Upper lobe of left lung (tissue), 6 donors: ENCODE measurements around the gene VPS13D. TPM values are rescaled to one million over a fixed set of nuclear protein-coding genes. Genes with fewer than 3 reads are reported as not detected.
"Not testable (repeated sequence)": the region's sequence is repeated elsewhere in the genome, so short reads cannot be mapped to it uniquely, and the experiment has no call there.

Experiments used
- ATAC-seq, 2 donors: fragments of 200-7000 bp; cut with Tn5 transposase; one replicate each; pipeline ENCODE4 v1.9.1; 2022; ENCODE audit warnings: mild to moderate bottlenecking in 2 of 2, moderate library complexity in 2 of 2; ENCODE audit not compliant: low FRiP score in 2 of 2
- DNase-seq, 2 donors: peaks; one replicate each; pipeline ENCODE4 v3.0.0-alpha.2; 2019 to 2020
- H3K27ac ChIP-seq, 4 donors: fragments of 200-600 bp; sonication (generic); one replicate each; pipeline ENCODE4 v1.5.1; 2016 to 2019
- H3K27me3 ChIP-seq, 4 donors: fragments of 200-600 bp; sonication (generic); one replicate each; pipeline ENCODE4 v1.5.1; 2017 to 2019
- H3K36me3 ChIP-seq, 4 donors: fragments of 200-600 bp; sonication (generic); one replicate each; pipeline ENCODE4 v1.5.1; 2016 to 2019
- H3K4me1 ChIP-seq, 4 donors: fragments of 200-600 bp; sonication (generic); one replicate each; pipeline ENCODE4 v1.5.1; 2018 to 2019
- H3K4me3 ChIP-seq, 4 donors: fragments of 200-600 bp; sonication (generic); one replicate each; pipeline ENCODE4 v1.5.1; 2017 to 2019; ENCODE audit warnings: mild to moderate bottlenecking in 2 of 4, moderate library complexity in 1 of 4
- H3K9me3 ChIP-seq, 4 donors: fragments of 200-600 bp; sonication (generic); one replicate each; pipeline ENCODE4 v1.5.1; 2018 to 2019
- CTCF ChIP-seq, 6 experiments: fragments of 450-650 bp in 4 of 6; fragments of 200-600 bp in 2 of 6; sonication (generic) in 2 of 6; IDR thresholded peaks; one replicate each; pipeline ENCODE4 v1.5.1; 2016 to 2019; ENCODE audit warnings: antibody characterized with exemption in 6 of 6
- EP300 ChIP-seq, 4 donors: sonication (generic); formaldehyde crosslinking; IDR thresholded peaks; one replicate each; pipeline ENCODE4 v1.5.1; 2017; ENCODE audit warnings: antibody characterized with exemption in 4 of 4, control low read depth in 2 of 4
- POLR2A ChIP-seq, 4 donors: fragments of 450-650 bp; IDR thresholded peaks; one replicate each; pipeline ENCODE4 v1.5.1; 2016 to 2017; ENCODE audit warnings: antibody characterized with exemption in 4 of 4, mild to moderate bottlenecking in 2 of 4
- POLR2AphosphoS5 ChIP-seq, 2 donors: sonication (generic); formaldehyde crosslinking; IDR thresholded peaks; one replicate each; pipeline ENCODE4 v1.5.1; 2017; ENCODE audit warnings: antibody characterized with exemption in 2 of 2
- WGBS, 2 donors: methylation state at CpG; one replicate each; pipeline ENCODE4 v1.1.5; 2017 to 2018; 5-methylcytosine and 5-hydroxymethylcytosine counted together
- total RNA-seq, 6 donors: library from RNA; depleted of rRNA in 4 of 6; stranded (reverse); fragments of >200 nt in 4 of 6; gene quantifications; one replicate each; pipeline versions ENCODE4 v1.1.0 to v1.2.1, GENCODE V29; 2016 to 2021
- donor health status: DM: no; HTN: no; CAD: no; lungs with moderate emphysema.
- donor health status: DM: no; HTN: yes; CAD: no; lungs with severe emphysema.

The VPS13D gene
- total RNA-seq, 6 donors from 2014 or later, result 54.9 to 181 (median 87.9) TPM

GRCh38 chr1:12452262-12452661 is 222.4 kb downstream of the VPS13D start:
- Histone ChIP-seq H3K4me3 (no peak overlapping the region), H3K4me1 (peaks cover 87 to 94% (median 91%) of the 10 kb centered on the region in 4 donors)
- TF ChIP-seq POLR2A (IDR thresholded peaks at IDR 0.05) (no peak), CTCF (IDR thresholded peaks at IDR 0.05) (no peak), EP300 (IDR thresholded peaks at IDR 0.05) (no peak), POLR2AphosphoS5 (IDR thresholded peaks at IDR 0.05) (no peak)

GRCh38 chr1:12453400-12454343 is 223.8 kb downstream of the VPS13D start:
- H3K4me3 ChIP-seq, result no peak overlapping the region
- peaks cover 0 to 13% (median 0%) of the 10 kb centered on the region in 4 donors for H3K36me3 ChIP-seq
- TF ChIP-seq POLR2AphosphoS5 (IDR thresholded peaks at IDR 0.05) (no peak), EP300 (IDR thresholded peaks at IDR 0.05) (no peak), CTCF (IDR thresholded peaks at IDR 0.05) (no peak), POLR2A (IDR thresholded peaks at IDR 0.05) (no peak)
- no peaks in the 10 kb centered on the region for H3K27me3 ChIP-seq
- peak overlapping the region; percentile 69 to 86 (median 76) for H3K27ac ChIP-seq
- WGBS, 2 donors, result 39 to 48% methylated on average over 13 of the region's 13 CpGs
- H3K4me1 ChIP-seq, result peaks cover 81 to 94% (median 93%) of the 10 kb centered on the region in 4 donors
- H3K9me3 ChIP-seq, result no peaks in the 10 kb centered on the region
- no peak for DNase-seq
- no peak for ATAC-seq

More at GRCh38 chr1:12452262-12452661, 222.4 kb downstream of the VPS13D start:
- no peak for ATAC-seq
- DNase-seq, result no peak
- no peaks in the 10 kb centered on the region for H3K27me3 ChIP-seq
- peaks cover 0 to 8% (median 0%) of the 10 kb centered on the region in 4 donors for H3K36me3 ChIP-seq
- H3K27ac ChIP-seq, result peak overlapping the region; percentile 72 to 86 (median 76)
- no peaks in the 10 kb centered on the region for H3K9me3 ChIP-seq

GRCh38 chr1:12454406-12455391 is 224.9 kb downstream of the VPS13D start:
- TF ChIP-seq EP300 (IDR thresholded peaks at IDR 0.05), result no peak
- TF ChIP-seq POLR2AphosphoS5 (IDR thresholded peaks at IDR 0.05), result peak in 1 of 2 donors; percentile 34
- TF ChIP-seq POLR2A (IDR thresholded peaks at IDR 0.05), result no peak
- WGBS, 2 donors, result 47 to 54% methylated on average over 4 of the region's 4 CpGs
- DNase-seq, result peak in 1 of 2 donors; percentile 59
- H3K9me3 ChIP-seq, result no peaks in the 10 kb centered on the region
- peaks cover 0 to 13% (median 0%) of the 10 kb centered on the region in 4 donors for H3K36me3 ChIP-seq
- H3K27ac ChIP-seq, result peak overlapping the region; percentile 69 to 86 (median 76)
- H3K4me1 ChIP-seq, result peaks cover 71 to 88% (median 86%) of the 10 kb centered on the region in 4 donors
- peak; percentile 41 to 52 for ATAC-seq
- no peak overlapping the region for H3K4me3 ChIP-seq
- no peaks in the 10 kb centered on the region for H3K27me3 ChIP-seq

GRCh38 chr1:12456081-12456480 is 226.3 kb downstream of the VPS13D start:
- WGBS, 2 donors, result 95 to 96% methylated on average over 7 of the region's 7 CpGs
- H3K4me1 ChIP-seq, result peaks cover 68 to 89% (median 84%) of the 10 kb centered on the region in 4 donors

GRCh38 chr1:12456979-12457378 is 227.1 kb downstream of the VPS13D start:
- Histone ChIP-seq H3K36me3 (peaks cover 0 to 13% (median 0%) of the 10 kb centered on the region in 4 donors), H3K9me3 (no peaks in the 10 kb centered on the region), H3K4me1 (peaks cover 69 to 89% (median 85%) of the 10 kb centered on the region in 4 donors), H3K27me3 (no peaks in the 10 kb centered on the region), H3K4me3 (no peak overlapping the region), H3K27ac (peak overlapping the region in 2 of 4 donors; percentile 40 to 55)
- peak in 1 of 2 donors; percentile 27 for ATAC-seq
- TF ChIP-seq POLR2AphosphoS5 (IDR thresholded peaks at IDR 0.05) (no peak), CTCF (IDR thresholded peaks at IDR 0.05) (no peak), EP300 (IDR thresholded peaks at IDR 0.05) (no peak), POLR2A (IDR thresholded peaks at IDR 0.05) (no peak)
- 64 to 87% methylated on average over 1 of the region's 1 CpG for WGBS, 2 donors
- no peak for DNase-seq

More at GRCh38 chr1:12456081-12456480, 226.3 kb downstream of the VPS13D start:
- H3K9me3 ChIP-seq, DNase-seq, H3K27me3 ChIP-seq, H3K4me3 ChIP-seq, ATAC-seq: not testable (repeated sequence)
- Histone ChIP-seq H3K27ac (peak overlapping the region in 1 of 4 donors; percentile 35), H3K36me3 (peaks cover 0 to 13% (median 0%) of the 10 kb centered on the region in 4 donors)
